Measurements from ENCODE around the gene TSEN2. TPM values are rescaled to one million over a fixed set of nuclear protein-coding genes. Genes with fewer than 3 reads are reported as not detected.

TSEN2 gene
- total RNA-seq, 1 experiment from 2014 or later = 26.8 TPM

GRCh38 chr3:12582730-12583129 lies 98.5 kb downstream of the TSEN2 start:
- TF ChIP-seq CTCF (conservative IDR thresholded peaks at IDR 0.05) = no peak
- no peak for TF ChIP-seq EZH2 (IDR thresholded peaks at IDR 0.05; ENCODE audit: low read depth)
- Histone ChIP-seq H3K4me2 (no peak overlapping the region), H2AFZ (no peak overlapping the region), H3K9me2 (ENCODE audit: insufficient read depth) (no peaks in the 10 kb centered on the region), H3K79me2 (ENCODE audit: low read depth) (no peaks in the 10 kb centered on the region), H3K4me1 (replicated peaks; ENCODE audit: insufficient read depth) (no peaks in the 10 kb centered on the region), H3K4me3 (no peak overlapping the region), H4K20me1 (ENCODE audit: insufficient read depth) (peaks cover 24% of the 10 kb centered on the region), H3K36me3 (ENCODE audit: low read depth) (peaks cover 45% of the 10 kb centered on the region), H3F3A (ENCODE audit: insufficient read depth, low read depth) (peaks cover 35% of the 10 kb centered on the region; the same call in 1 of the 2 replicates), H3K27ac (no peak overlapping the region), H3K27me3 (ENCODE audit: insufficient read depth, low read depth) (no peaks in the 10 kb centered on the region), H3K9me3 (ENCODE audit: insufficient read depth, low read depth) (no peaks in the 10 kb centered on the region)
- intact Hi-C loops (cut with micrococcal nuclease; ENCODE audit: unreplicated experiment) = no loop called here
- ChIA-PET POLR2A (ENCODE audit: unreplicated experiment) (no interaction called here), CTCF (no interaction called here)
- BruUV-seq (replicated peaks) = no TSS peak
- no peak for DNase-seq

Other genes starting within 250 kb of the TSEN2 start
- 60.2 and 61.5 TPM in 2 replicates for gene PPARG, start 195.4 kb upstream of the TSEN2 start, total RNA-seq (2021)
- gene MKRN2OS, start 61.0 kb downstream of the TSEN2 start, total RNA-seq (2021) = 6.2 and 6.3 TPM in 2 replicates
- 25.0 and 30.9 TPM in 2 replicates for gene MKRN2, start 72.6 kb downstream of the TSEN2 start, total RNA-seq (2021)
- gene RAF1, start 179.6 kb downstream of the TSEN2 start, total RNA-seq (2021) = 65.3 and 72.4 TPM in 2 replicates